Hematopoietic multipotent progenitor cell treated with erythropoietin and hydrocortisone succinate and interleukin-3 and kit ligand, for 15 days (in vitro differentiated cells): ENCODE data around the gene GON4L.
A peak's percentile ranks its signal among the peaks of the same experiment; 100 is the strongest.
"Not testable (repeated sequence)": the region's sequence is repeated elsewhere in the genome, so short reads cannot be mapped to it uniquely, and the experiment has no call there.

Source experiments
- DNase-seq: peaks from one replicate; pipeline ENCODE4 v3.0.0-alpha.2; 2015; ENCODE audit warnings: low spot score

Gene GON4L

GRCh38 chr1:155748141-155748540 is 108.9 kb downstream of the GON4L start:
- not testable (repeated sequence) for DNase-seq

GRCh38 chr1:155747586-155747985 is 109.4 kb downstream of the GON4L start:
- not testable (repeated sequence) for DNase-seq

GRCh38 chr1:155745284-155746228 is 111.5 kb downstream of the GON4L start:
- DNase-seq = peak; percentile 84

GRCh38 chr1:155744711-155745283 is 112.2 kb downstream of the GON4L start:
- no peak for DNase-seq

- DNase-seq = no peak
Observed at GRCh38 chr1:155741908-155742307, 115.1 kb downstream of the GON4L start.

GRCh38 chr1:155740995-155741394 is 116.0 kb downstream of the GON4L start:
- no peak for DNase-seq

GRCh38 chr1:155729031-155729898 is 127.7 kb downstream of the GON4L start:
- peak; percentile 69 for DNase-seq

- DNase-seq = no peak
Observed at GRCh38 chr1:155725142-155725541, 131.9 kb downstream of the GON4L start.

GRCh38 chr1:155719703-155720102 is 137.3 kb downstream of the GON4L start:
- no peak for DNase-seq

- not testable (repeated sequence) for DNase-seq
Observed at GRCh38 chr1:155718524-155719115, 138.4 kb downstream of the GON4L start.

GRCh38 chr1:155717041-155717440 is 140.0 kb downstream of the GON4L start:
- no peak for DNase-seq

GRCh38 chr1:155715777-155716176 is 141.2 kb downstream of the GON4L start:
- no peak for DNase-seq

GRCh38 chr1:155715056-155715455 is 142.0 kb downstream of the GON4L start:
- DNase-seq = not testable (repeated sequence)

GRCh38 chr1:155713075-155713474 is 143.9 kb downstream of the GON4L start:
- no peak for DNase-seq

- not testable (repeated sequence) for DNase-seq
Observed at GRCh38 chr1:155712636-155713035, 144.4 kb downstream of the GON4L start.

- DNase-seq = not testable (repeated sequence)
Observed at GRCh38 chr1:155711457-155711856, 145.6 kb downstream of the GON4L start.

- no peak for DNase-seq
Observed at GRCh38 chr1:155709391-155709790, 147.6 kb downstream of the GON4L start.

GRCh38 chr1:155706139-155706538 is 150.9 kb downstream of the GON4L start:
- DNase-seq = no peak

- not testable (repeated sequence) for DNase-seq
Observed at GRCh38 chr1:155704414-155704813, 152.6 kb downstream of the GON4L start.

GRCh38 chr1:155703216-155703615 is 153.8 kb downstream of the GON4L start:
- DNase-seq = no peak

GRCh38 chr1:155701675-155702074 is 155.3 kb downstream of the GON4L start:
- DNase-seq = not testable (repeated sequence)
